Activated CD4-positive, alpha-beta T cell treated with anti-CD3 and anti-CD28 coated beads, Interleukin-2, amount 10 ng/mL, durations not matched to agents 7 days and 5 days (primary cell): Measurements from ENCODE around the gene SLC5A2. TPM values are rescaled to one million over a fixed set of nuclear protein-coding genes. Genes with fewer than 3 reads are reported as not detected.
"Not testable (repeated sequence)": the region's sequence is repeated elsewhere in the genome, so short reads cannot be mapped to it uniquely, and the experiment has no call there.

ENCODE experiments used
- CTCF ChIA-PET: fragments of 350-600 bp; sonication (Branson Sonifier 250); formaldehyde crosslinking; loops from one replicate; lab custom pipeline; 2021; ENCODE audit warnings: antibody characterized with exemption; lab: Charles Lee
- POLR2A ChIA-PET: fragments of 350-600 bp; sonication (Branson Sonifier 250); formaldehyde crosslinking; loops from one replicate; lab custom pipeline; 2021; ENCODE audit warnings: antibody characterized with exemption; lab: Charles Lee
- DNase-seq: peaks from one replicate; pipeline ENCODE4 v3.0.0-alpha.2; 2020
- H3K27ac Mint-ChIP-seq: one replicate; pipeline ENCODE4 v1.8.0; 2021; ENCODE audit warnings: mild to moderate bottlenecking, moderate library complexity, mixed read lengths
- H3K27me3 Mint-ChIP-seq: one replicate; pipeline ENCODE4 v1.8.0; 2021; ENCODE audit warnings: mixed read lengths
- H3K36me3 Mint-ChIP-seq: one replicate; pipeline ENCODE4 v1.8.0; 2021; ENCODE audit warnings: low read depth, mixed read lengths
- H3K4me1 Mint-ChIP-seq: one replicate; pipeline ENCODE4 v1.8.0; 2021; ENCODE audit warnings: mixed read lengths
- H3K4me3 Mint-ChIP-seq: one replicate; pipeline ENCODE4 v1.8.0; 2021; ENCODE audit warnings: mild to moderate bottlenecking, moderate library complexity, mixed read lengths
- H3K9me3 Mint-ChIP-seq: one replicate; pipeline ENCODE4 v1.8.0; 2021; ENCODE audit warnings: mixed read lengths
- total RNA-seq, 2 experiments: library from RNA; stranded (reverse); gene quantifications; one replicate each; pipeline ENCODE4 v1.2.3, GENCODE V29; 2021

The SLC5A2 gene
- under 1 TPM in 1 of 2 experiments, not detected in 1; 0.52 TPM for total RNA-seq

GRCh38 chr16:31483081-31483480, at the start of gene SLC5A2:
Gene SLC5A2, plus strand, starts transcription at chr16:31483123. Its CDS starts 14 bp downstream, at chr16:31483137.
- H3K4me1 Mint-ChIP-seq: peaks cover 7% of the 10 kb centered on the region
- H3K36me3 Mint-ChIP-seq: no peaks in the 10 kb centered on the region
- peaks cover 20% of the 10 kb centered on the region for H3K27me3 Mint-ChIP-seq
- no peaks in the 10 kb centered on the region for H3K9me3 Mint-ChIP-seq
- DNase-seq: no peak
- H3K27ac Mint-ChIP-seq: no peak within 1 kb of the TSS
- CTCF ChIA-PET: interaction anchor here (0.9 kb wide), 1 partner anchor 22 kb away, joined by 3 read pairs; no protein-coding TSS in a partner anchor
- H3K4me3 Mint-ChIP-seq: no peak within 1 kb of the TSS
- POLR2A ChIA-PET: no interaction called here

DNA sequence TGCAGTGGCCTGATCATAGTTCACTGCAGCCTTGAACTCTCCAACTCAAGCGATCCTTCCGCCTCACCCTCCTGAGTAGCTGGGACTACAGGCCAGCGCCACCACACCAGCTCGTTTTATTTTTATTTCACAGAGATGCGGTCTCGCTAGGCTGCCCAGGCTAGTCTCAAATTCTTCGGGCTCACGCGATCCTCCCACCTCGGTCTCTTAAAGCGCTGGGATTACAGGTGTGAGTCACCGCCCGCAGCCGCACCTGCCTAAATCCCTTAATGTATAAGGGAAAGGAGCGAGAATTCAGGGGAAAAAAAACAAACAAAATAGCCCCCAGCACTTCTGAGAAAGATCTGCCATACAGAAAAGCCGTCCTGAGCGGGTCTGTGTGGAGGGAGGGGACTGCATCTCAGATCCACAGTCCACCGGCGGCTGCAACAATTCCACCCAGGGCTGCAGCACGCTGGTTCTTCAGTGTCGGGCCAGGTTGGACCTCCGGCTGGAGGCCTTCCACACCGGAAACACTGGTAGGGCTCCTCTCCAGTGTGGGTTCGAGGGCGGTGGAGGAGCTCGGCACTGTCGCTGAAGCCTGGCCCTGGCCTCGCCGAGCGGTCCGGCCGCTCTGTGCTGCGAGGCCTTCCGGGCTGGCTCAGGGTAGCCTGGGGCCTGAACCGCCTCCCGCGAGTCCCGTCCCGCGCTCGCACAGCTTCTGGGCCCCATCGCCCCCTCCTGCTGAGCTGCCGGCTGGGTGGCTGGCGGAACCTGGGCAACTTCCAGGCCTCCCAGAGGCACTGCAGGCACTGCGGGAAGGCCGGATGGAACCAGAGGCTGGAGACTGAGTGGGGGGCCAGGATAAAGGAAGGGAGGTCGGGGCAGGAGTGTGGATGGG, 47.3 kb upstream of the SLC5A2 start:
- ChIA-PET CTCF (interaction anchor here (0.7 to 1.7 kb wide), 2 partner anchors 19 to 20 kb away, joined by 3 to 4 read pairs; no protein-coding TSS in a partner anchor), POLR2A (no interaction called here)
- Mint-ChIP-seq H3K27ac (no peak overlapping the region), H3K4me1 (peaks cover 16% of the 10 kb centered on the region), H3K4me3 (no peak overlapping the region), H3K9me3 (no peaks in the 10 kb centered on the region), H3K27me3 (no peaks in the 10 kb centered on the region), H3K36me3 (no peaks in the 10 kb centered on the region)
- DNase-seq: no peak

DNA sequence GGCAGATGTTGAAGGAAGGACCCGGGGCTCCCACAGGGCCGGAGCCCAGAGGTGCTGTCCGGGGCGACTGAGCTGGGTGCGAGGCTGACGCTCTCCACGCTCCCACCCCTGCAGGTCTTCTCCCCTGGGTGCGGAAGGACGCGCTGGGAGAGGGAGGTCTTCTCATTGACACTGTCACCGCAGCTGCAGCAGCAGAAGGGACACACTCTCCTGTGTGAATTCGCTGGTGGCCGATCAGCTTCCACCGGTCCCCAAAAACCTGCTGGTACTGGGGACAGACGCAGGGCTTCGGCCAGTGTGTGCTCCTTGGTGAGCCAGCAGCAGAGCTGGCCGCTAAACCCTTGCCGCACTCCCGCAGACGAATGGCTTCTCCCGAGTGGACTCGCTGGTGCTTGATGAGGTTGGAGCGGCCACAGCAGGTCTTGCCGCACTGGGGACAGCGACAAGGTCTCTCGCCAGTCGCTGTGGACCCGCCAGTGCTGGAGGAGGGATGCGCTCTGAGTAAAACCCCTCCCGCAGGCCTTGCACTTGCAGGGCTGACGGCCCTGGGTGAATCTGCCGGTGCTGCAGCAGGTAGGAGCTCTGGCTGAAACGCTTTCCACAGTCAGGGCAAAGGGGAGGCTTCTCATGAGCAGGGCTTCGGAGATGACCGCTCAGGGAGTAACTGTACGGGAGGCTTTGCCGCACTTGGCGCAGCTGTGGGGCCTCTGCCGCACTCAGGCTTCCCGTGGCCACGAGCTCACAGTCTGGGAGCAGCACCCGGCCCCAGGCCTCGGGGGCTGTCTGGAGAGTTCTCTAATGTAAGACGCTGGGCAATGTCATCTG, 46.5 kb upstream of the SLC5A2 start:
- Mint-ChIP-seq H3K9me3 (no peaks in the 10 kb centered on the region), H3K27ac (no peak overlapping the region), H3K36me3 (no peaks in the 10 kb centered on the region), H3K4me1 (peaks cover 12% of the 10 kb centered on the region), H3K27me3 (no peaks in the 10 kb centered on the region), H3K4me3 (no peak overlapping the region)
- ChIA-PET POLR2A (no interaction called here), CTCF (interaction anchor here (0.6 to 1.7 kb wide), 5 partner anchors 11 to 22 kb away, joined by 3 to 4 read pairs (median 3); no protein-coding TSS in a partner anchor)
- DNase-seq: no peak

GRCh38 chr16:31438414-31438813, 44.5 kb upstream of the SLC5A2 start:
- POLR2A ChIA-PET: no interaction called here
- CTCF ChIA-PET: no interaction called here
- no peak for DNase-seq
- Mint-ChIP-seq H3K36me3 (no peaks in the 10 kb centered on the region), H3K27ac (no peak overlapping the region), H3K4me3 (no peak overlapping the region), H3K9me3 (no peaks in the 10 kb centered on the region), H3K27me3 (peaks cover 1% of the 10 kb centered on the region), H3K4me1 (peaks cover 19% of the 10 kb centered on the region)

- H3K4me3 Mint-ChIP-seq, H3K9me3 Mint-ChIP-seq, DNase-seq, CTCF ChIA-PET, POLR2A ChIA-PET, H3K36me3 Mint-ChIP-seq, H3K27me3 Mint-ChIP-seq, H3K27ac Mint-ChIP-seq: not testable (repeated sequence)
- peaks cover 19% of the 10 kb centered on the region for H3K4me1 Mint-ChIP-seq
These were observed 43.9 kb upstream of the SLC5A2 start for GRCh38 chr16:31439023-31439422.

DNA sequence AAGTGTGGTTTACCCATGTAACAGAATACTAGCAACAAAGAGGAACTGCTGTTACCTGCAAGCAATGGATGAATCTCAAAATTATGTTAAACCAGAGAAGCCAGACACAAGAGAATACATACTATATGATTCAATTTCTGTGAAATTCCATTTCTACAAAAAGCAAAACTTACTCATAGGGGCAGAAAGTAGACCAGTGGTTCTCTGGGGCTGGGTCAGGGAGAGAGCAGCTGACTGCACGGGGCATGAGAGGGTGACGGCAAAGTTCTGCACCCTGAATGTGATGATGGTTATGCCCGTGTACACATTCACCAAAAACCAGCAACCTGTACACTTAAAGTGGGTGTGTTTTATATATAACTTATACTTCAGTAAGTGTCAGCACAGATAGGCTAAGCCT, 43.4 kb upstream of the SLC5A2 start:
- Mint-ChIP-seq H3K27ac (no peak overlapping the region), H3K36me3 (no peaks in the 10 kb centered on the region), H3K4me1 (peaks cover 19% of the 10 kb centered on the region), H3K9me3 (no peaks in the 10 kb centered on the region), H3K27me3 (peaks cover 1% of the 10 kb centered on the region), H3K4me3 (no peak overlapping the region)
- POLR2A ChIA-PET: no interaction called here
- CTCF ChIA-PET: interaction anchor here (1.1 kb wide), 1 partner anchor 57 kb away, joined by 4 read pairs; no protein-coding TSS in a partner anchor
- DNase-seq: no peak

GRCh38 chr16:31440516-31441184, 42.3 kb upstream of the SLC5A2 start:
- Mint-ChIP-seq H3K36me3 (no peaks in the 10 kb centered on the region), H3K27me3 (peaks cover 1% of the 10 kb centered on the region), H3K4me1 (peaks cover 19% of the 10 kb centered on the region), H3K4me3 (no peak overlapping the region), H3K9me3 (no peaks in the 10 kb centered on the region), H3K27ac (no peak overlapping the region)
- ChIA-PET POLR2A (no interaction called here), CTCF (interaction anchor here (0.6 to 1.6 kb wide), 6 partner anchors 9 to 283 kb away, joined by 3 to 11 read pairs (median 3); no protein-coding TSS in a partner anchor)
- DNase-seq: no peak

DNA sequence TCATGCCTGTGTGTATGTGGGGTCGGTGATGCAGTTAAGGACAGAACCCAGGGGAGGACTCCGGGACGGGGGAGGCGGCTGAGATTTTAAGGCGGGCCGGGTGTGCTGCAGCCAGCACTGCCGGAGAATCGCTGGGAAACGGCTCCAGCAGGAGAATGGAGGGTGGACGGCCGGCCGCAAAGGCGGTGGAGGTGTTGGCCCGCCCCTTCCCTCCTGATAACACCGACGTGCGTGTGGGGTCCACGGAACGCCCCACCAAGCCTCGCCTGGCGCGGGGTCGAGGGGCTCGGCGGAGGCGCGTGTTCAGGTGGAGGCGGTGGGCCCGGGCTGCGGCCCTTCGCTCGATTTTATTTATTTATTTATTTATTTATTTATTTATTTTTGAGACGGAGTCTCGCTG, 41.0 kb upstream of the SLC5A2 start:
- Mint-ChIP-seq H3K4me3 (peak overlapping the region; percentile 71), H3K9me3 (no peaks in the 10 kb centered on the region), H3K27ac (no peak overlapping the region), H3K27me3 (peaks cover 1% of the 10 kb centered on the region), H3K36me3 (no peaks in the 10 kb centered on the region), H3K4me1 (peaks cover 19% of the 10 kb centered on the region)
- ChIA-PET CTCF (interaction anchor here (0.8 to 2.9 kb wide), 12 partner anchors 9 to 284 kb away, joined by 3 to 23 read pairs (median 6); partner anchors contain the start of genes ARMC5, COX6A2, FUS and PYCARD), POLR2A (interaction anchor here (1.0 to 1.1 kb wide), 2 partner anchors 239 to 357 kb away, joined by 3 to 6 read pairs; partner anchors contain the start of gene PYCARD)
- DNase-seq: no peak

DNA sequence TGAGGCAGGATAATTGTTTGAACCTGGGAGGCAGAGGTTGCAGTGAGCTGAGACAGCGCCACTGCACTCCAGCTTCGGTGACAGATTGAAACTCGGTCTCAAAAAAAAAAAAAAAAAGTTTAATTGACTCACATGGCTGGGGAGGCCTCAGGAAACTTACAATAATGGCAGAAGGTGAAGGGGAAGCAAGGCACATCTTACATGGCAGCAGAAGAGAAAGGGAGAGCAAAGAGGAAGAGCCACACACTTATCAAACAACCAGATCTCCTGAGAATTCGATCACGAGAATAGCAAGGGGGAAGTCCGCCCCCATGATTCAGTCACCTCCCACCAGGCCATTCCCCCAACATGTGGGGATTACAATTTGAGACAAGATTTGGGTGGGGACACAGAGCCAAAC, 37.0 kb upstream of the SLC5A2 start:
- DNase-seq, H3K36me3 Mint-ChIP-seq, POLR2A ChIA-PET, H3K4me3 Mint-ChIP-seq, H3K27me3 Mint-ChIP-seq, H3K9me3 Mint-ChIP-seq, H3K27ac Mint-ChIP-seq: not testable (repeated sequence)
- peaks cover 11% of the 10 kb centered on the region for H3K4me1 Mint-ChIP-seq
- CTCF ChIA-PET: interaction anchor here (0.6 kb wide), 1 partner anchor 1344 kb away, joined by 4 read pairs; no protein-coding TSS in a partner anchor

GRCh38 chr16:31451201-31451600, 31.7 kb upstream of the SLC5A2 start:
- no peaks in the 10 kb centered on the region for H3K27me3 Mint-ChIP-seq
- no peaks in the 10 kb centered on the region for H3K9me3 Mint-ChIP-seq
- no peak overlapping the region for H3K27ac Mint-ChIP-seq
- no peak for DNase-seq
- peaks cover 28% of the 10 kb centered on the region for H3K4me1 Mint-ChIP-seq
- H3K36me3 Mint-ChIP-seq: peaks cover 8% of the 10 kb centered on the region
- ChIA-PET POLR2A (no interaction called here), CTCF (interaction anchor here (0.8 to 1.8 kb wide), 3 partner anchors 9 kb away, joined by 3 to 5 read pairs (median 5); partner anchors contain the start of gene ZNF843)
- H3K4me3 Mint-ChIP-seq: no peak overlapping the region

GRCh38 chr16:31451681-31452351, 31.1 kb upstream of the SLC5A2 start:
- peaks cover 8% of the 10 kb centered on the region for H3K36me3 Mint-ChIP-seq
- H3K9me3 Mint-ChIP-seq: no peaks in the 10 kb centered on the region
- ChIA-PET CTCF (interaction anchor here (1.0 to 1.8 kb wide), 3 partner anchors 9 to 22 kb away, joined by 3 to 5 read pairs (median 5); partner anchors contain the start of gene ZNF843), POLR2A (interaction anchor here (0.7 kb wide), 1 partner anchor 312 kb away, joined by 3 read pairs; no protein-coding TSS in a partner anchor)
- H3K4me1 Mint-ChIP-seq: peaks cover 32% of the 10 kb centered on the region
- H3K4me3 Mint-ChIP-seq: no peak overlapping the region
- DNase-seq: no peak
- no peaks in the 10 kb centered on the region for H3K27me3 Mint-ChIP-seq
- no peak overlapping the region for H3K27ac Mint-ChIP-seq
